ENCODE data around the gene ZNF296.

DNA sequence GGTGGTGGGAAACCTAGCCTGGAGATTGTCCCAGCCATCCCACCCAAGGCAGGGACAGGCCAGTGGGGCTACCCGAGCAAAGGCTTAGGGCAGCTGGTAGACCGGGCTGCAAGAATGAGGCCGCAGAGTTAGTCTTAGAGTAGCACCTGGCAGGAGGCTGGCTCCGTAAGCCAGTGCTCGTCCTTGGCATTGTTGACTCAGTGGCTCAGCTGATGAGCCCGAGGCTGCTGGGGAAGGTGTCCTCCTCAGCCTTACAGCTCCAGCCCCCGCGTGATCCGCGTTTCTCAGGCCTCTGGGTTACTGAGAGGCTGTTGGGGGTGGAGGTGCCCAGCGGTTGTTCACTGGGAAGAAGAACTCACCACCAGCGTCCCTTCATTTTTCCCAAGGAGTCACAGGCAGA lies 41.4 kb upstream of the ZNF296 start:
- TF ChIP-seq, protein P1, sequence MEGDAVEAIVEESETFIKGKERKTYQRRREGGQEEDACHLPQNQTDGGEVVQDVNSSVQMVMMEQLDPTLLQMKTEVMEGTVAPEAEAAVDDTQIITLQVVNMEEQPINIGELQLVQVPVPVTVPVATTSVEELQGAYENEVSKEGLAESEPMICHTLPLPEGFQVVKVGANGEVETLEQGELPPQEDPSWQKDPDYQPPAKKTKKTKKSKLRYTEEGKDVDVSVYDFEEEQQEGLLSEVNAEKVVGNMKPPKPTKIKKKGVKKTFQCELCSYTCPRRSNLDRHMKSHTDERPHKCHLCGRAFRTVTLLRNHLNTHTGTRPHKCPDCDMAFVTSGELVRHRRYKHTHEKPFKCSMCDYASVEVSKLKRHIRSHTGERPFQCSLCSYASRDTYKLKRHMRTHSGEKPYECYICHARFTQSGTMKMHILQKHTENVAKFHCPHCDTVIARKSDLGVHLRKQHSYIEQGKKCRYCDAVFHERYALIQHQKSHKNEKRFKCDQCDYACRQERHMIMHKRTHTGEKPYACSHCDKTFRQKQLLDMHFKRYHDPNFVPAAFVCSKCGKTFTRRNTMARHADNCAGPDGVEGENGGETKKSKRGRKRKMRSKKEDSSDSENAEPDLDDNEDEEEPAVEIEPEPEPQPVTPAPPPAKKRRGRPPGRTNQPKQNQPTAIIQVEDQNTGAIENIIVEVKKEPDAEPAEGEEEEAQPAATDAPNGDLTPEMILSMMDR (IDR thresholded peaks at IDR 0.05) = no peak
- TF ChIP-seq GABPB1 (CRISPR knock-in tag; IDR thresholded peaks at IDR 0.05) (no peak), CREB1 (CRISPR knock-in tag; IDR thresholded peaks at IDR 0.05) (no peak), ATF1 (CRISPR knock-in tag; IDR thresholded peaks at IDR 0.05) (no peak), JUN (CRISPR knock-in tag; IDR thresholded peaks at IDR 0.05) (no peak), NR2C2 (CRISPR knock-in tag; IDR thresholded peaks at IDR 0.05) (no peak), TEAD4 (CRISPR knock-in tag; IDR thresholded peaks at IDR 0.05) (no peak), TEAD1 (CRISPR knock-in tag; IDR thresholded peaks at IDR 0.05) (no peak)
- TF ChIP-seq, protein P2, sequence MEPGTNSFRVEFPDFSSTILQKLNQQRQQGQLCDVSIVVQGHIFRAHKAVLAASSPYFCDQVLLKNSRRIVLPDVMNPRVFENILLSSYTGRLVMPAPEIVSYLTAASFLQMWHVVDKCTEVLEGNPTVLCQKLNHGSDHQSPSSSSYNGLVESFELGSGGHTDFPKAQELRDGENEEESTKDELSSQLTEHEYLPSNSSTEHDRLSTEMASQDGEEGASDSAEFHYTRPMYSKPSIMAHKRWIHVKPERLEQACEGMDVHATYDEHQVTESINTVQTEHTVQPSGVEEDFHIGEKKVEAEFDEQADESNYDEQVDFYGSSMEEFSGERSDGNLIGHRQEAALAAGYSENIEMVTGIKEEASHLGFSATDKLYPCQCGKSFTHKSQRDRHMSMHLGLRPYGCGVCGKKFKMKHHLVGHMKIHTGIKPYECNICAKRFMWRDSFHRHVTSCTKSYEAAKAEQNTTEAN (CRISPR knock-in tag; IDR thresholded peaks at IDR 0.05) = no peak
- TF ChIP-seq, protein P3, sequence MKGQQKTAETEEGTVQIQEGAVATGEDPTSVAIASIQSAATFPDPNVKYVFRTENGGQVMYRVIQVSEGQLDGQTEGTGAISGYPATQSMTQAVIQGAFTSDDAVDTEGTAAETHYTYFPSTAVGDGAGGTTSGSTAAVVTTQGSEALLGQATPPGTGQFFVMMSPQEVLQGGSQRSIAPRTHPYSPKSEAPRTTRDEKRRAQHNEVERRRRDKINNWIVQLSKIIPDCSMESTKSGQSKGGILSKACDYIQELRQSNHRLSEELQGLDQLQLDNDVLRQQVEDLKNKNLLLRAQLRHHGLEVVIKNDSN (CRISPR knock-in tag; IDR thresholded peaks at IDR 0.05) = no peak
- TF ChIP-seq, protein P4, sequence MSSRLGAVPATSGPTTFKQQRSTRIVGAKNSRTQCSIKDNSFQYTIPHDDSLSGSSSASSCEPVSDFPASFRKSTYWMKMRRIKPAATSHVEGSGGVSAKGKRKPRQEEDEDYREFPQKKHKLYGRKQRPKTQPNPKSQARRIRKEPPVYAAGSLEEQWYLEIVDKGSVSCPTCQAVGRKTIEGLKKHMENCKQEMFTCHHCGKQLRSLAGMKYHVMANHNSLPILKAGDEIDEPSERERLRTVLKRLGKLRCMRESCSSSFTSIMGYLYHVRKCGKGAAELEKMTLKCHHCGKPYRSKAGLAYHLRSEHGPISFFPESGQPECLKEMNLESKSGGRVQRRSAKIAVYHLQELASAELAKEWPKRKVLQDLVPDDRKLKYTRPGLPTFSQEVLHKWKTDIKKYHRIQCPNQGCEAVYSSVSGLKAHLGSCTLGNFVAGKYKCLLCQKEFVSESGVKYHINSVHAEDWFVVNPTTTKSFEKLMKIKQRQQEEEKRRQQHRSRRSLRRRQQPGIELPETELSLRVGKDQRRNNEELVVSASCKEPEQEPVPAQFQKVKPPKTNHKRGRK (CRISPR knock-in tag; IDR thresholded peaks at IDR 0.05; ENCODE audit: borderline replicate concordance) = no peak
- TF ChIP-seq, protein P5, sequence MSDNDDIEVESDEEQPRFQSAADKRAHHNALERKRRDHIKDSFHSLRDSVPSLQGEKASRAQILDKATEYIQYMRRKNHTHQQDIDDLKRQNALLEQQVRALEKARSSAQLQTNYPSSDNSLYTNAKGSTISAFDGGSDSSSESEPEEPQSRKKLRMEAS (CRISPR knock-in tag; IDR thresholded peaks at IDR 0.05) = no peak
